GM19468 (cell line): Measurements from ENCODE around the gene ADARB2.

Experiments
- ATAC-seq: cut with Tn5 transposase; IDR thresholded peaks from one replicate; pipeline ENCODE4 v1.9.1; 2021; ENCODE audit warnings: mild to moderate bottlenecking, moderate library complexity, moderate number of reproducible peaks; ENCODE audit not compliant: unreplicated experiment; ENCODE audit errors: extremely low read depth

ADARB2 gene

DNA sequence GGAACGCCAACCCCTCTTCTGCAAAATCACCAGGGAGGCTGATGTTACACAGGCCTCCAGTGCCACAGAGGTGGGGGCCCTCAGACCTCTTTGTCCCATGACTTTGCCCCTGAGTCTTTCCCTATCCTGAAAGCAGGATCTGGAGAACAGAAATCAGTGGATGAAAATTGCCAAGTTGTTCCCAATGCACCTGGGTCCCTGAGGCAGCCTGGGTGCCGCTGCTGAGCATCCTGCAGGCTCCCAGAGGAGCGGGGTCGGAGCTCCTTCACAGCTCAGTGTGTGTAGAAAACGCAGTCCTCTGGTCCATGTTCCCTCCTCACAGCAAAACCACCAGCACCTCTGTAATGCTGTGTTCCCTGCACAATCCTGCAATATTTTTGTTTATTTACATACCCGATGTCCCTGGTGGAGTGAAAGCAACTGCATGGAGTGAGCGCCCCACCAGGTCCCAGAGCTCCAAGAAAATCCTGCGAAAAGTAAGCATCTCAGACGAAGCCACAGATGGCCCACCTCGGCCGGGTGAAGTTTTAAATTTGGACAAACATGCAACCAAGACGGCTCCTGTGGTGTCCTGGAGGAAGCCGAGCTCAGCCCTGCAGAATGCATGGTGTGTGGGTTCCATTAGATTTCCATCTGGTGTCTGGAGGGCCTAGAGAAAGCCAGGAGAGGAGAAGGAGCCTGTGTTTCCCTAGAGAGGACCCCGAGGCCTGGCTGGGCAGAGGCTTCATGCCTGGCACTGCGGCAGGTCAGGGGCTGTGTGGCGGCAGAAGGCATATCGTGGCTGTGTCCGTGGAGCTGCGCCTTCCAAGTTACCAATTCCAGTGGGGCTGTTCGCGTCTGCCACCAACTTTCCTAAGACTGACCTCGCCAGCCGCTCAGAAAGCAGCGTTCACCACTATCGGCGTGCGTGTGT, 445.9 kb downstream of the ADARB2 start:
- no peak for ATAC-seq

GRCh38 chr10:1290071-1290471, 447.3 kb downstream of the ADARB2 start:
- no peak for ATAC-seq

- no peak for ATAC-seq
Observed at GRCh38 chr10:1289591-1289990, 447.7 kb downstream of the ADARB2 start.

GRCh38 chr10:1287971-1288401, 449.3 kb downstream of the ADARB2 start:
- ATAC-seq = no peak

DNA sequence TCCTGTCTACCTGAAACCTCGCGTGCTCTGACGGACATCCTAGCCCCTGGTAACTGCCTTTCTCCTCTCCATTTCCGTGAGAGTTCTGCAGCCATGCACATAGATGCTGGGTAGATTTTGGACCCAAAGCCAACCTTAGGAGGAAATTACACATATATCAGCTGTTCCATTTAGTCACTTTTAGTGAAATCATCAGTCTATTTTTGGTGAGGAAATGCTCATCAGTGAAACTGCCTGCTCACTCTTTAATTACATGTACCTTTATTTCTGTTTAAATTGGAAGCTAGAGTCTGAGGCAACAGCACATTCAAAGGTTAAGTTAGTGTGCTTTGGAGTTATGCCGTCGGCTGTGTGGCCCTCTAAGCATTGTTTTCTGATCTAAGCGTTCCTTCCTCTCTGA, 449.8 kb downstream of the ADARB2 start:
- ATAC-seq = no peak

DNA sequence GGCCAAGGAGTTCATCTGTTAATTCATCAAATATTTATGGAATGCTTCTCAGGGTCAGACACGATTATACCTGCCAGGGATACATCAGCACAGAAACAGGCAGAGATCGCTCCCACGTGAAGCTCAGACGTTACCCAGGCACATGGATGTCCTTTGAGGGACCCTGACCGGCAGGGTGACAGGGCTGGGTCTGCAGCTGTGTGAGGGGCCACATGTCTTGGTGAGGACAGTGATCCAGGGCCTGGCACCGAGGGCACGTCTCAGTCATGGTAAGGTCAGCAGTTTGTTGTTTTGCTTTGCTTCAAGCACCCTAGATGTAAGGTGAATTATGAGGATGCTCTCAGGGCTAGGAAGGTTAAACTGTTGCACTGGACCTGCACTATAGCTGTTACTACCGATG, 453.2 kb downstream of the ADARB2 start:
- ATAC-seq = no peak

DNA sequence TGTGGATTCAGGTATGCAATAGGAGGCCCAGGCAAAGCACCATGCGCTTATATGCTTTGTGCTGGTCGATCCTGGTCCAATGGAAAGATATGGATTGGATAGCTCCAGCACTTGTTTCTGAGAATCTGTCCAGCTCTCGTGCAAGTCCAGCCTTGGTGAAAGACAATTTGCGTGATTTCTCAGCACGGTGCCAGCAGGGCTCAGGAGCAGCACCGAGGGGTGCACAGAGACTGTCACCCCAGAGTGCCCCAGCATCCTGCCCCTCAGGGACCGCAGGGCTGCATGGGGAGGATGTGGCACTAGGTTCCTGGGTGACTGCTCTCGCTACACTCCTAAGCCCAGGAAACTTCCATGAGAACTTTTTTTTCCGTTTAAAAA, 455.9 kb downstream of the ADARB2 start:
- no peak for ATAC-seq

DNA sequence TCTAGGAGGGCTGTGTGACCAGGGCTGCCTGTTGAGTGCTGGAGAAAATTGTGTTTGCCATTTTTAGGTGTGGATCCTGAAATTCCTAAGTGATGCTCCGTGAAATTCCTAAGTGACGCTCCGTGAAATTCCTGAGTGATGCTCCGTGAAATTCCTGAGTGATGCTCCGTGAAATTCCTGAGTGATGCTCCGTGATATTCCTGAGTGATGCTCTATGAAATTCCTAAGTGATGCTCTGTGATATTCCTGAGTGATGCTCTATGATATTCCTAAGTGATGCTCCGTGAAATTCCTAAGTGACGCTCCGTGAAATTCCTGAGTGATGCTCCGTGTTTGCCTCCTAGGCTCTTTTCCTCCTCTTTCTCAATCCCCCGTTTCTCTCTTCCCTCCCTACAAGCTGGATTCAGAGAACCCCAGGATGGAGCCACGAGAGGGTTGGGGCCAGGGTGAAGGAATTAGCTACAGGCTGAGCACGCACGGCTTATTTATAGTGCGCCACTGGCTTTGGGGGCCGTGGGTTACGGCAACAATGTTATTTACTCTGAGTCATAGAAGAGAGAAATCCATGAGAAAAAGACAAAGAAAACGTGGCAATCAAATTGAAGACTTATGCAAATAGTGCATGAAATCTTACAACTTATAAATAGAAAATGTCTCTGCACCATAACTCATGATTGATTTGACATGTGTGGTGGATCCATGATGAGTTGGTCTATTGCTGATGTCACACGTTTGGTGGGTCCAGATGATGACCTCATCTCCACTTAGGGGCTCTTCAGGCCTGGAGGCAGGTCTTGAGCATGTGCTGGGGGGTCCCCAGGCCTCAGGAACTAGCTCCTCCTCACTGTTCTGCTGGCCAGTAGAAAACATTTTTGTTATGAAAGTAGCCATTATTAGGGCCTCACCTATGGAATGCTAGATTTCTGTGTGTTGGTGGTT, 456.6 kb downstream of the ADARB2 start:
- no peak for ATAC-seq

DNA sequence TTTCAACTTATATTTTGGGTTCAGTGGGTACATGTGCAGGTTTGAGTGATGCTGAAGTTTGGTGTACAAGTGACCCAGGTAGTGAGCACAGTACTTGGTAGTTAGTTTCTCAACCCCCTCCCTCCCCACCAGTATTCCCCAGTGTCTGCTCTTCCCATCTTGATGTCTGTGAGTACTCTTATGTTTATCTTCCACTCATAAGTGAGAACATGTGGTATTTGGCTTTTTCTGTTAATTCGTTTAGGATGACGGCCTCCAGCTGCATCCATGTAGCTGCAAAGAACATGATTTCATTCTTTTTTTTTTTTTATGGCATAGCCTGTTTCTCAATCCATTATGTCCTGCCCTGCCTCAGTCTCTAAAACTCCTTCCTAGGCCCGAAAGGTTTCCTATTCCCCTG, 459.0 kb downstream of the ADARB2 start:
- no peak for ATAC-seq

DNA sequence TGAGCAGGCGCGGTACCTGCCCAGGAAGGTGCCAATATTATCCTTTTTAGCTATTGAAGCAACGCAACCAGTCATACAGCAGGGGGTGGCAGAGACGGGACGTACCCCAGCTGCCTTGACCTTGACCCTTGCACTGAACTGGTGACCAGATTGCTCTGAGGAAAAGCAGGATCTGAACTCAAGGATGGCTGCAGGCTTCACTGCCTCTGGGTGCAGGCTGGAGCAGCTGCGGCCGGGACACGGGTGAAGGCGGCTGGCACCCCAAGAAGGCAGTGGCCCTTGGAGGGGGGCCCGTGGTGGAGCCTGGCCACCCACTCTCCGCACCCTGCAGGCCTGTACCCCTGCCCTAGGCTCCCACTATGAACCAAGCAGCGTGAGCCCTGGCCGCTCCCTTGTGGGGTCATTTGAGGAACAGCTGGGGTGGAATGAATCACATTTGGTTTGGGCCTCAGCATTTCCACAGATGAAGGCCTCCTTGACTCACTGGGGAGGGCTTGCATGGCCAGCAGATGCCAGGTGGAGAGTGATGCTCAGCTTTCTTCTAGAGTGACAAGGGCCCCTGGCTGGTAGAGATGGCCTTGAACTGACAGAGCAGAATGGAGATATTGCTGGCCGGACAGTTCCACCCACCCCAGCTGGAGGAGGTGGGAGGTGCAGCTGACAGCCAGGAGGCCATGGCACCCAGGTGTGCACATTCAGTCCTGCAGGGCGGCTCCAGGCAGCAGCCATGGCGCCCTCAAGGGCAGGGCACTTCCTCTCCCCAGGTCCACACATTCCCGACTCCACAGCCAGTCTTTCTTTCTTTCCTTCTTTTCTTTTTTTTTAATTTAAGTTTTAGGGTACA, 462.4 kb downstream of the ADARB2 start:
- no peak for ATAC-seq

GRCh38 chr10:1274111-1274661, 463.1 kb downstream of the ADARB2 start:
- no peak for ATAC-seq

DNA sequence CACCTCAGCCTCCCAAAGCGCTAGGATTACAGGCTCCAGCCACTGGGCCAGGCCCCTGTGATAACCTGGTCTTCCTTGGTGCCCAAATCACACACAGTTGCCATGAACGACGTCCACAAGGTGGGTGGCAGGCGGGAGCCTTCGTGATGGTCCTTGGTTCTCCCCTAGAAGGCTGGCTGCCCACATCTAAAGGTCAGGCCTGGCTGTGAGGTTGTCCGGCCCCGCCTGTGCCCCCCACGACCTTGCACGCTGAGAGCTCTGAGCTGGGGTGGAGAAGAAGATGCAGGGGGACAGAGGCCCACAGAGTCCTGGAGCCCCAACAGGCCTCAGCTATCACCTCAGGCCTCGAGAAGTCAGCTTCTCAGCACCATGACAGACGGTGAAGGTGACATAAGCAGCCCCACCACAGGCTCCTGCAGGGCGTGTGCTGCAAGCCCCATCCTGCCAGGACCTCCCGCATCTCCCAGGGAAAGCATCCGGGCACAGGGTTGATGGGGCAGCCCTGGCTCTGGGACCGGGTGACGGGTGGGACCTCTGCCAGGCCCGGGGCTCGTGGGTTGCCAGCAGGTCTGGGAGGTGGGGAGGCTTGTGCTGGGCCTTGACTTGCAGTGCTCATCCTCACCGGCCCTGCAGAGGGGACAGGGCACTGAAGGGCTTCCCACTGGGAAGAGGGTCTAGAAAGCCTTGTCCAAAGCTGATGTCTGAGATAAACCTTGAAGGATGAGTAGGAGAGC, 463.8 kb downstream of the ADARB2 start:
- ATAC-seq = no peak

GRCh38 chr10:1272777-1273161, 464.6 kb downstream of the ADARB2 start:
- no peak for ATAC-seq

DNA sequence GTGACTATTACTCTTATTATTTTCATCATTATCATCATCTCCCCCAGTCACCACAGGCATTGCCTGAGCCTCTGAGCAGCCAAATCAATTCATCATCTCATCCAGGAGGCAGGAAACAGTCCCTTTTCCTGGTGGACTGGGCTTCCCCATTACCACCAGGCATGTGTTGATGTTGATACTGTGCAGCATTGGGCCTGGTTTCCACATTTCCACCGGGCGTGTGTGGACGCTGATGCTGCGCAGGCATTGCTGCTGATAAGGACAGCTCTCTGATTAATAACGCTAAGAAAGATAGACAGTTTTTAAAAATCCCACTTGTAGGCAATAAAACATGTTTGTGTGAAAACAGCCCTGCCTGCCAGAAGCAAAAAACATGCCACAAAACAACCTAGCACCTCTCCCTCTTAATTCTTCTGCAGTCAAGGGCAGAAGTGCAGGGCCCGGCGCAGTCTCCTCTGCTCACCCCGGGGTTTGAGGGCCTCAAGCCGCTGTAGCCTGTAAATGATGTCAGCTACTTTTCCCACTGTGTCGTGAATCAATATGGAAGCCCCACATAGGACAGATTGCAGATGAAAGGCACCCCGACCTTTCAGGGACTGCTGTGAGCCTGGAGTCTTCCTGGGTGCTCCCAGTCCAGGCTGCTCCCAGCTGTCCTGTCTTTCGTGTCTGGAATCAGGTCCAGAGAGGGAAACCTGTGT, 465.1 kb downstream of the ADARB2 start:
- ATAC-seq = no peak

GRCh38 chr10:1270906-1271305, 466.4 kb downstream of the ADARB2 start:
- no peak for ATAC-seq

- ATAC-seq = no peak
Observed at GRCh38 chr10:1270490-1270889, 466.8 kb downstream of the ADARB2 start.

- no peak for ATAC-seq
Observed at GRCh38 chr10:1268831-1269230, 468.5 kb downstream of the ADARB2 start.

DNA sequence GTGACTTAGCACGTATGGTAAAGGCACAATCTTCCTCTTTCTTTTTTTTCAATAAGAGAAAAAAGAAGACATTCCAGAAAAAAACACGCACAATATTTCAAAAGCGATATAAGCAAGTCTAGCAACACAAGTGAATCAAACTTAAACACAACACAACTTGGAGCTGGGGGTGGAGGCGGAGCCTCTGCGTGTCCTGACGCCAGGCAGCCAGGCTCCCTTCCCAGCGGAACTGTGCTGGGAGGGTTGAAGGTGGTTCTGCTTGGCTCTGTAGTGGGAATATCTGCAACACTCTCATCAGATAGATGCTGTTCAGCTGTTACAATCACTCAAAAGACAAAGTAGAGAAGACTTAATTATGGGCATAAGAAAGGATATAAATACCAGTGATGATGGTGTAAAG, 469.8 kb downstream of the ADARB2 start:
- no peak for ATAC-seq

- no peak for ATAC-seq
Observed at GRCh38 chr10:1267148-1267547, 470.2 kb downstream of the ADARB2 start.
